Measurements from ENCODE around the gene RAP1A. TPM values are rescaled to one million over a fixed set of nuclear protein-coding genes. Genes with fewer than 3 reads are reported as not detected.

Gene RAP1A
- total RNA-seq, 2 donors from 2014 or later = 28.5 to 35.0 TPM

- H3K4me1 ChIP-seq (ENCODE audit: control insufficient read depth, insufficient read depth, low read length) = peaks cover 3% of the 10 kb centered on the region
- H3K9ac ChIP-seq (ENCODE audit: extremely low read depth, low read length, poor library complexity, severe bottlenecking) = peak overlapping the region; percentile 9
- H3K9me3 ChIP-seq (ENCODE audit: control insufficient read depth, low read length) = no peaks in the 10 kb centered on the region
- H3K4me3 ChIP-seq (ENCODE audit: low read length) = peak overlapping the region; percentile 87
- H3K27me3 ChIP-seq (ENCODE audit: control insufficient read depth, insufficient read depth, low read length, poor library complexity, severe bottlenecking) = peaks cover 18% of the 10 kb centered on the region
- H3K27ac ChIP-seq (ENCODE audit: low read depth, low read length) = no peak overlapping the region
- no peaks in the 10 kb centered on the region for H3K36me3 ChIP-seq (ENCODE audit: control insufficient read depth, insufficient read depth, low read length)
- Mint-ChIP-seq H3K9me3 (no peaks in the 10 kb centered on the region), H3K27ac (no peak overlapping the region), H3K27me3 (ENCODE audit: insufficient read depth) (peaks cover 31% of the 10 kb centered on the region), H3K36me3 (ENCODE audit: low read depth) (peaks cover 2% of the 10 kb centered on the region), H3K4me1 (peaks cover 26% of the 10 kb centered on the region), H3K4me3 (peak overlapping the region; percentile 72)
- TF ChIP-seq, protein P1, sequence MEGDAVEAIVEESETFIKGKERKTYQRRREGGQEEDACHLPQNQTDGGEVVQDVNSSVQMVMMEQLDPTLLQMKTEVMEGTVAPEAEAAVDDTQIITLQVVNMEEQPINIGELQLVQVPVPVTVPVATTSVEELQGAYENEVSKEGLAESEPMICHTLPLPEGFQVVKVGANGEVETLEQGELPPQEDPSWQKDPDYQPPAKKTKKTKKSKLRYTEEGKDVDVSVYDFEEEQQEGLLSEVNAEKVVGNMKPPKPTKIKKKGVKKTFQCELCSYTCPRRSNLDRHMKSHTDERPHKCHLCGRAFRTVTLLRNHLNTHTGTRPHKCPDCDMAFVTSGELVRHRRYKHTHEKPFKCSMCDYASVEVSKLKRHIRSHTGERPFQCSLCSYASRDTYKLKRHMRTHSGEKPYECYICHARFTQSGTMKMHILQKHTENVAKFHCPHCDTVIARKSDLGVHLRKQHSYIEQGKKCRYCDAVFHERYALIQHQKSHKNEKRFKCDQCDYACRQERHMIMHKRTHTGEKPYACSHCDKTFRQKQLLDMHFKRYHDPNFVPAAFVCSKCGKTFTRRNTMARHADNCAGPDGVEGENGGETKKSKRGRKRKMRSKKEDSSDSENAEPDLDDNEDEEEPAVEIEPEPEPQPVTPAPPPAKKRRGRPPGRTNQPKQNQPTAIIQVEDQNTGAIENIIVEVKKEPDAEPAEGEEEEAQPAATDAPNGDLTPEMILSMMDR (conservative IDR thresholded peaks at IDR 0.05) = no peak
- WGBS, 2 experiments (ENCODE audit: insufficient coverage in 1 of 2, insufficient read length in 1 of 2) = 1 to 4% methylated on average over 6 to 12 of the region's 12 CpGs
- no peak for DNase-seq
Measured at GRCh38 chr1:111620441-111620971, 917 bp downstream of the RAP1A start.

GRCh38 chr1:111621050-111621449 lies 1.5 kb downstream of the RAP1A start:
- H3K9me3 Mint-ChIP-seq = no peaks in the 10 kb centered on the region
- DNase-seq = no peak

DNA sequence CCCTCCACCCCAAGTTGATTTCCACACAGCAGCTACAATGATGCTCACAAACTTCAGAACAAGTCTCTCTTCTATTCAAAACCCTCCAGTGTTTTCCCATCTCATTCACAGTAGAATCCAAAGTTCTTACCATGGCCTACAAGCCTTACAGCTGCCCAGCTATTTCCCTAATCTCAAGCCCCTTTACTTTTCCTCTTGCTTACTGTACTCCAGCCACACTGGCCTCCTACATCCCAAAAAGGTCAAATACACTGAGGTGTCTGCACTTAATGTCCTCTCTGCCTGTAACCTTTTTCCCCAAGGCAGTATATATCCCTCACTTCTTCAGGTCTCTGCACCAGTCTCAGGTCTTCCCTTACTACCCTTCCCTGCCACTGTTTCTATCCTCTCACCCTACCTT lies 2.6 kb downstream of the RAP1A start:
- Mint-ChIP-seq H3K27ac (no peak overlapping the region), H3K4me1 (peaks cover 26% of the 10 kb centered on the region), H3K36me3 (ENCODE audit: low read depth) (peaks cover 2% of the 10 kb centered on the region), H3K9me3 (no peaks in the 10 kb centered on the region), H3K4me3 (no peak overlapping the region), H3K27me3 (ENCODE audit: insufficient read depth) (peaks cover 15% of the 10 kb centered on the region)
- DNase-seq = no peak
- TF ChIP-seq, protein P1 (conservative IDR thresholded peaks at IDR 0.05) = no peak
- no peaks in the 10 kb centered on the region for H3K36me3 ChIP-seq (ENCODE audit: control insufficient read depth, insufficient read depth, low read length)
- no peak overlapping the region for H3K27ac ChIP-seq (ENCODE audit: low read depth, low read length)
- H3K27me3 ChIP-seq (ENCODE audit: control insufficient read depth, insufficient read depth, low read length, poor library complexity, severe bottlenecking) = peaks cover 2% of the 10 kb centered on the region
- peaks cover 3% of the 10 kb centered on the region for H3K4me1 ChIP-seq (ENCODE audit: control insufficient read depth, insufficient read depth, low read length)
- H3K9me3 ChIP-seq (ENCODE audit: control insufficient read depth, low read length) = no peaks in the 10 kb centered on the region
- H3K9ac ChIP-seq (ENCODE audit: extremely low read depth, low read length, poor library complexity, severe bottlenecking) = no peak overlapping the region
- H3K4me3 ChIP-seq (ENCODE audit: low read length) = no peak overlapping the region

More at GRCh38 chr1:111621050-111621449, 1.5 kb downstream of the RAP1A start:
- Histone ChIP-seq H3K36me3 (ENCODE audit: control insufficient read depth, insufficient read depth, low read length) (no peaks in the 10 kb centered on the region), H3K9me3 (ENCODE audit: control insufficient read depth, low read length) (no peaks in the 10 kb centered on the region), H3K27ac (ENCODE audit: low read depth, low read length) (no peak overlapping the region), H3K9ac (ENCODE audit: extremely low read depth, low read length, poor library complexity, severe bottlenecking) (peak overlapping the region; percentile 9), H3K4me1 (ENCODE audit: control insufficient read depth, insufficient read depth, low read length) (peaks cover 3% of the 10 kb centered on the region), H3K27me3 (ENCODE audit: control insufficient read depth, insufficient read depth, low read length, poor library complexity, severe bottlenecking) (peaks cover 13% of the 10 kb centered on the region), H3K4me3 (ENCODE audit: low read length) (peak overlapping the region; percentile 87)
- Mint-ChIP-seq H3K4me1 (peaks cover 26% of the 10 kb centered on the region), H3K4me3 (peak overlapping the region; percentile 72), H3K36me3 (ENCODE audit: low read depth) (peaks cover 2% of the 10 kb centered on the region), H3K27me3 (ENCODE audit: insufficient read depth) (peaks cover 27% of the 10 kb centered on the region), H3K27ac (no peak overlapping the region)
- TF ChIP-seq, protein P1 (conservative IDR thresholded peaks at IDR 0.05) = no peak
- 78 to 81% methylated on average over 4 of the region's 4 CpGs for WGBS, 2 experiments (ENCODE audit: insufficient coverage in 1 of 2, insufficient read length in 1 of 2)
